NCI-H2227 treated with DMSO at 0.1 percent for 48 hours (cell line): ENCODE measurements around the gene ANKRD33B.

ENCODE experiments used
- DNase-seq: peaks from one replicate; lab custom pipeline; 2025; lab: John Stamatoyannopoulos, UW

ANKRD33B gene

GRCh38 chr5:10677533-10677932 lies 113.7 kb downstream of the ANKRD33B start:
- DNase-seq, result no peak

- DNase-seq, result no peak
These were observed 114.4 kb downstream of the ANKRD33B start for GRCh38 chr5:10678244-10678643.

- DNase-seq, result no peak
These were observed 115.6 kb downstream of the ANKRD33B start for GRCh38 chr5:10679336-10679988.

- DNase-seq, result no peak
These were observed 117.1 kb downstream of the ANKRD33B start for GRCh38 chr5:10680876-10681481.

- no peak for DNase-seq
These were observed 118.1 kb downstream of the ANKRD33B start for GRCh38 chr5:10681731-10682679.

- no peak for DNase-seq
These were observed 119.1 kb downstream of the ANKRD33B start for GRCh38 chr5:10682801-10683525.

- no peak for DNase-seq
These were observed 120.6 kb downstream of the ANKRD33B start for GRCh38 chr5:10684303-10685086.

- no peak for DNase-seq
These were observed 121.2 kb downstream of the ANKRD33B start for GRCh38 chr5:10685115-10685521.

GRCh38 chr5:10686890-10687289 lies 123.0 kb downstream of the ANKRD33B start:
- no peak for DNase-seq

- no peak for DNase-seq
These were observed 124.8 kb downstream of the ANKRD33B start for GRCh38 chr5:10688651-10689171.

- no peak for DNase-seq
These were observed 125.7 kb downstream of the ANKRD33B start for GRCh38 chr5:10689391-10690081.

GRCh38 chr5:10690460-10691440 lies 126.9 kb downstream of the ANKRD33B start:
- no peak for DNase-seq

GRCh38 chr5:10691826-10692785 lies 128.2 kb downstream of the ANKRD33B start:
- no peak for DNase-seq

- peak; percentile 56 for DNase-seq
These were observed 131.3 kb downstream of the ANKRD33B start for GRCh38 chr5:10695055-10695649.

GRCh38 chr5:10695759-10696543 lies 132.1 kb downstream of the ANKRD33B start:
- DNase-seq, result no peak

GRCh38 chr5:10699281-10699874 lies 135.5 kb downstream of the ANKRD33B start:
- DNase-seq, result no peak
